Progenitor cell of endocrine pancreas (in vitro differentiated cells): Measurements from ENCODE around the gene ENO2. TPM values are rescaled to one million over a fixed set of nuclear protein-coding genes. Genes with fewer than 3 reads are reported as not detected.
A peak's percentile ranks its signal among the peaks of the same experiment; 100 is the strongest.

Experiments
- DNase-seq: peaks from one replicate; pipeline ENCODE4 v3.0.0; 2021; ENCODE audit warnings: low spot score; ENCODE audit not compliant: unreplicated experiment
- H3K27ac Mint-ChIP-seq: 2 replicates; pipeline ENCODE4 v1.8.0; 2021; ENCODE audit warnings: mild to moderate bottlenecking, moderate library complexity, mixed read lengths
- H3K27me3 Mint-ChIP-seq: 2 replicates; pipeline ENCODE4 v1.8.0; 2021; ENCODE audit warnings: mixed read lengths
- H3K36me3 Mint-ChIP-seq: 2 replicates; pipeline ENCODE4 v1.8.0; 2022; ENCODE audit warnings: mixed read lengths; ENCODE audit not compliant: insufficient read depth
- H3K4me1 Mint-ChIP-seq: 2 replicates; pipeline ENCODE4 v1.8.0; 2021; ENCODE audit warnings: low read depth, mixed read lengths
- H3K4me3 Mint-ChIP-seq: 2 replicates; pipeline ENCODE4 v1.8.0; 2021; ENCODE audit warnings: low read depth, mild to moderate bottlenecking, moderate library complexity, mixed read lengths
- H3K9me3 Mint-ChIP-seq: 2 replicates; pipeline ENCODE4 v1.8.0; 2021; ENCODE audit warnings: low read depth, mixed read lengths
- CTCF ChIP-seq: fragments of 200-600 bp; sonication (generic); IDR thresholded peaks from one replicate; pipeline ENCODE4 v1.5.0; 2021; ENCODE audit warnings: antibody characterized with exemption, mild to moderate bottlenecking; ENCODE audit not compliant: unreplicated experiment
- microRNA-seq: library from miRNA; unstranded; fragments of <30 nt; microRNA quantifications from one replicate; pipeline ENCODE4 v1.1.0, GENCODE V29; 2020; ENCODE audit warnings: borderline number of aligned reads; ENCODE audit not compliant: unreplicated experiment
- total RNA-seq: library from RNA; stranded (reverse); gene quantifications from 2 replicates; pipeline ENCODE4 v1.2.1, GENCODE V29; 2021

ENO2 gene
- total RNA-seq, 1 donor from 2014 or later: 77.9 TPM

DNA sequence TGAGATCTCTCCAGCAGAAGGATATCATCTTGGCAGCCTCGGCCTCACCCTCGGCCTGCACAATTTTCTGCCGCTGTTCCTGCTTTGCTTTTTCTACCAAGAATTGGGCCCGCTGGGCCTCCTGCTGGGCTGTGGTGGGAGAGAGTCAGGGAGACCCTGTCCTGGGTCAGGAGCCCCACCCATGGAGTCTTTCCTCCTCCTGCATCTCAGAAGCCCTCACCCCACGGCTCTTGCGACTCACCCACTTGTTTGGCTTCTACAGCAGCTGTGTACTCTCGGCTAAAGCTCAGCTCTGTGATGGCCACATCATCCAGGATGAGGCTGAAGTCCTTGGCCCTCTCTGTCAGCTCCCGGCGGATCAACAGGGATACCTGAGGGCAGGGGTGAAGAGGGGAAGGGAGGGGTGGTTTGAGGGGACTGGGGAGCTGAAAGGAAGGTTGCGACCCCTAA lies 53.3 kb downstream of the ENO2 start:
- H3K27ac Mint-ChIP-seq: peak overlapping the region; percentile 84
- no peak for TF ChIP-seq CTCF
- no peaks in the 10 kb centered on the region for H3K9me3 Mint-ChIP-seq
- no peak overlapping the region for H3K4me3 Mint-ChIP-seq
- peaks cover 51% of the 10 kb centered on the region for H3K4me1 Mint-ChIP-seq
- H3K36me3 Mint-ChIP-seq: peaks cover 22% of the 10 kb centered on the region
- H3K27me3 Mint-ChIP-seq: no peaks in the 10 kb centered on the region
- DNase-seq: no peak

- peaks cover 22% of the 10 kb centered on the region for H3K36me3 Mint-ChIP-seq
Observed at GRCh38 chr12:6968426-6968825, 54.0 kb downstream of the ENO2 start.

DNA sequence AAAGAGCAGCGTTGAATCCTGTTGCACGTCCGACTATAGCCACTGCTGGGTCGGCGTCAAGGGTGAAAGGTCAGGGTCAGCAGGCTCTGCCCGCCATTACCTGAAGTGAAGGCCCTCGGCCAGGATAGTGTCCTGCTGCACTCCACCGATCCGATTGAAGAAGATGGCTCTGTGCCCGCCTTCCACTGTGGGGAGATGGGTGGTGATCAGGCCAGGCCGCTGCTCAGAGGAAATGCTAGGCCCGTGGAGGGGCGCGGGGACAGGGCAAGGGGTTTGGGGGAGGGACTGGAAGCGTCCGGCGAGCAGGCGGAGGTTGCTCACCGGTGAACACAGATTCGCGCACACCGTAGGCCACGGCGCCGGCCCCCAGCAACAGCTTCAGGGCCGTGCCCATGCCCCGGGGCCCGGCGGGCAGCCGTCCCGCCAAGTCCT lies 55.7 kb downstream of the ENO2 start:
- H3K27me3 Mint-ChIP-seq: no peaks in the 10 kb centered on the region
- peak overlapping the region; percentile 98 for H3K4me3 Mint-ChIP-seq
- no peaks in the 10 kb centered on the region for H3K9me3 Mint-ChIP-seq
- H3K27ac Mint-ChIP-seq: peak overlapping the region; percentile 99
- H3K36me3 Mint-ChIP-seq: peaks cover 19% of the 10 kb centered on the region
- TF ChIP-seq CTCF: no peak
- H3K4me1 Mint-ChIP-seq: peaks cover 35% of the 10 kb centered on the region
- DNase-seq: no peak

More at GRCh38 chr12:6968426-6968825, 54.0 kb downstream of the ENO2 start:
- H3K27me3 Mint-ChIP-seq: no peaks in the 10 kb centered on the region
- H3K4me3 Mint-ChIP-seq: peak overlapping the region; percentile 98
- no peak for TF ChIP-seq CTCF
- H3K9me3 Mint-ChIP-seq: no peaks in the 10 kb centered on the region
- peaks cover 47% of the 10 kb centered on the region for H3K4me1 Mint-ChIP-seq
- H3K27ac Mint-ChIP-seq: peak overlapping the region; percentile 38
- no peak for DNase-seq

Small RNAs within 50 kb of the gene (microRNA-seq; reads per million reads assigned to microRNA genes)
- gene MIR141 (10,267 reads per million, percentile 93 among the genes with 10 or more reads in this experiment), gene MIR200C (74,537 reads per million, percentile 99 among the genes with 10 or more reads in this experiment)

Other genes with a start within 250 kb of the ENO2 start
- gene ZNF384, start 225.2 kb upstream of the ENO2 start, total RNA-seq: 159 and 164 TPM in 2 replicates
- 2.0 and 2.4 TPM in 2 replicates for gene PIANP, start 213.8 kb upstream of the ENO2 start, total RNA-seq
- 42.6 and 45.5 TPM in 2 replicates for gene COPS7A, start 190.5 kb upstream of the ENO2 start, total RNA-seq
- 281 and 305 TPM in 2 replicates for gene MLF2, start 161.4 kb upstream of the ENO2 start, total RNA-seq
- gene PTMS, start 148.2 kb upstream of the ENO2 start, total RNA-seq: 414 and 480 TPM in 2 replicates
- gene LAG3, start 142.1 kb upstream of the ENO2 start, total RNA-seq: 2.2 and 2.5 TPM in 2 replicates
- gene CD4, start 125.1 kb upstream of the ENO2 start, total RNA-seq: 1.5 and 2.1 TPM in 2 replicates
- gene GPR162, start 92.8 kb upstream of the ENO2 start, total RNA-seq: 5.5 and 6.3 TPM in 2 replicates
- gene P3H3, start 86.2 kb upstream of the ENO2 start, total RNA-seq: 30.6 TPM in 2 replicates
- 5.6 and 7.0 TPM in 2 replicates for gene GNB3, start 73.7 kb upstream of the ENO2 start, total RNA-seq
- 36.1 and 40.6 TPM in 2 replicates for gene CDCA3, start 63.3 kb upstream of the ENO2 start, total RNA-seq
- 183 and 185 TPM in 2 replicates for gene USP5, start 62.4 kb upstream of the ENO2 start, total RNA-seq
- 498 and 505 TPM in 2 replicates for gene TPI1, start 47.0 kb upstream of the ENO2 start, total RNA-seq
- gene SPSB2, start 41.3 kb upstream of the ENO2 start, total RNA-seq: 11.7 and 15.7 TPM in 2 replicates
- 20.7 and 21.5 TPM in 2 replicates for gene LRRC23, start 9.8 kb upstream of the ENO2 start, total RNA-seq
- 226 and 250 TPM in 2 replicates for gene ATN1, start 13.4 kb downstream of the ENO2 start, total RNA-seq
- gene RNU7-1, start 29.2 kb downstream of the ENO2 start, total RNA-seq: not detected in 2 replicates
- gene C12orf57, start 29.4 kb downstream of the ENO2 start, total RNA-seq: 268 and 277 TPM in 2 replicates
- 65.4 and 70.2 TPM in 2 replicates for gene PTPN6, start 36.8 kb downstream of the ENO2 start, total RNA-seq
- 339 and 353 TPM in 2 replicates for gene PHB2, start 56.1 kb downstream of the ENO2 start, total RNA-seq
- gene EMG1, start 56.3 kb downstream of the ENO2 start, total RNA-seq: 67.9 and 73.1 TPM in 2 replicates
- gene LPCAT3, start 103.9 kb downstream of the ENO2 start, total RNA-seq: 77.9 and 81.8 TPM in 2 replicates
- gene C1S, start 146.1 kb downstream of the ENO2 start, total RNA-seq: 4.1 and 4.8 TPM in 2 replicates
- 10.2 and 10.3 TPM in 2 replicates for gene C1R, start 177.9 kb downstream of the ENO2 start, total RNA-seq
- gene C1RL, start 194.6 kb downstream of the ENO2 start, total RNA-seq: 95.9 and 105 TPM in 2 replicates
- gene RBP5, start 214.3 kb downstream of the ENO2 start, total RNA-seq: 5.8 and 7.6 TPM in 2 replicates
- 202 and 204 TPM in 2 replicates for gene CLSTN3, start 215.8 kb downstream of the ENO2 start, total RNA-seq